Activated gamma-delta T cell treated with Interleukin-2 at 50 U/mL for 16 hours (primary cell): ENCODE data around the gene MRPS5.
A peak's percentile ranks its signal among the peaks of the same experiment; 100 is the strongest.
"Not testable (repeated sequence)": the region's sequence is repeated elsewhere in the genome, so short reads cannot be mapped to it uniquely, and the experiment has no call there.

Experiments
- DNase-seq: peaks from one replicate; pipeline ENCODE4 v3.0.0-alpha.2; 2020

Gene MRPS5

GRCh38 chr2:95121407-95122196, at the start of gene MRPS5:
TSS of gene MRPS5 (minus strand) at chr2:95121808. CDS start at chr2:95121791, 17 bp downstream.
- peak; percentile 84 for DNase-seq

GRCh38 chr2:95166065-95166763, 44.6 kb upstream of the MRPS5 start:
- no peak for DNase-seq

- DNase-seq: peak; percentile 96
Observed at GRCh38 chr2:95165371-95166064, 43.9 kb upstream of the MRPS5 start, which contains the start of gene ZNF2. TSS of gene ZNF2 (plus strand) at chr2:95165809. CDS start at chr2:95176227, 10,418 bp downstream.

- no peak for DNase-seq
Observed at GRCh38 chr2:95165030-95165370, 43.4 kb upstream of the MRPS5 start.

- peak; percentile 74 for DNase-seq
Observed at GRCh38 chr2:95159690-95160449, 38.3 kb upstream of the MRPS5 start, which contains the start of gene ZNF514. TSS of gene ZNF514 (minus strand) at chr2:95159848. CDS start at chr2:95153253, 6,595 bp downstream.

GRCh38 chr2:95158891-95159619, 37.4 kb upstream of the MRPS5 start:
- no peak for DNase-seq

GRCh38 chr2:95158441-95158840, 36.8 kb upstream of the MRPS5 start:
- no peak for DNase-seq

- no peak for DNase-seq
Observed at GRCh38 chr2:95149397-95149984, 27.9 kb upstream of the MRPS5 start.

- DNase-seq: no peak
Observed at GRCh38 chr2:95143838-95144237, 22.2 kb upstream of the MRPS5 start.

- no peak for DNase-seq
Observed at GRCh38 chr2:95138702-95139101, 17.1 kb upstream of the MRPS5 start.

- no peak for DNase-seq
Observed at GRCh38 chr2:95122197-95122551, 566 bp upstream of the MRPS5 start.

GRCh38 chr2:95121093-95121406, 558 bp downstream of the MRPS5 start:
- DNase-seq: no peak

- peak; percentile 68 for DNase-seq
Observed at GRCh38 chr2:95115418-95115817, 6.2 kb downstream of the MRPS5 start.

GRCh38 chr2:95113464-95113863, 8.1 kb downstream of the MRPS5 start:
- no peak for DNase-seq

- no peak for DNase-seq
Observed at GRCh38 chr2:95110395-95110794, 11.2 kb downstream of the MRPS5 start.

- no peak for DNase-seq
Observed at GRCh38 chr2:95109260-95109659, 12.3 kb downstream of the MRPS5 start.

GRCh38 chr2:95106081-95106480, 15.5 kb downstream of the MRPS5 start:
- no peak for DNase-seq

GRCh38 chr2:95104606-95105005, 17.0 kb downstream of the MRPS5 start:
- DNase-seq: no peak

GRCh38 chr2:95099910-95100309, 21.7 kb downstream of the MRPS5 start:
- DNase-seq: no peak

GRCh38 chr2:95098273-95098672, 23.3 kb downstream of the MRPS5 start:
- not testable (repeated sequence) for DNase-seq

- DNase-seq: no peak
Observed at GRCh38 chr2:95091885-95092555, 29.6 kb downstream of the MRPS5 start.
